Stimulated activated CD4-positive, alpha-beta T cell treated with anti-CD3 and anti-CD28 coated beads, Interleukin-15, amount 100 ng/mL, for 48 hours (primary cell): ENCODE results near the gene ARSK.

Experiments used
- DNase-seq, 2 donors: peaks; one replicate each; pipeline ENCODE4 v3.0.0-alpha.2; 2020; ENCODE audit warnings: low read depth in 2 of 2

The ARSK gene

GRCh38 chr5:95647886-95648860, 93.3 kb downstream of the ARSK start:
- DNase-seq: no peak

GRCh38 chr5:95649274-95649673, 94.4 kb downstream of the ARSK start:
- no peak for DNase-seq

- DNase-seq: no peak
These were observed 95.1 kb downstream of the ARSK start for GRCh38 chr5:95649842-95650620.

- no peak for DNase-seq
These were observed 97.9 kb downstream of the ARSK start for GRCh38 chr5:95652849-95653248.

GRCh38 chr5:95654196-95654595, 99.3 kb downstream of the ARSK start:
- DNase-seq: no peak
